Stimulated activated CD4-positive, alpha-beta T cell treated with anti-CD3 and anti-CD28 coated beads, Interleukin-4, amount 100 ng/mL, for 48 hours (primary cell): ENCODE measurements around the gene SCAPER.

Source experiments
- DNase-seq, 2 donors: peaks; one replicate each; pipeline ENCODE4 v3.0.0-alpha.2; 2020; ENCODE audit warnings: low read depth in 2 of 2

Gene SCAPER

GRCh38 chr15:76340198-76340802, 564.8 kb downstream of the SCAPER start:
- DNase-seq: no peak

DNA sequence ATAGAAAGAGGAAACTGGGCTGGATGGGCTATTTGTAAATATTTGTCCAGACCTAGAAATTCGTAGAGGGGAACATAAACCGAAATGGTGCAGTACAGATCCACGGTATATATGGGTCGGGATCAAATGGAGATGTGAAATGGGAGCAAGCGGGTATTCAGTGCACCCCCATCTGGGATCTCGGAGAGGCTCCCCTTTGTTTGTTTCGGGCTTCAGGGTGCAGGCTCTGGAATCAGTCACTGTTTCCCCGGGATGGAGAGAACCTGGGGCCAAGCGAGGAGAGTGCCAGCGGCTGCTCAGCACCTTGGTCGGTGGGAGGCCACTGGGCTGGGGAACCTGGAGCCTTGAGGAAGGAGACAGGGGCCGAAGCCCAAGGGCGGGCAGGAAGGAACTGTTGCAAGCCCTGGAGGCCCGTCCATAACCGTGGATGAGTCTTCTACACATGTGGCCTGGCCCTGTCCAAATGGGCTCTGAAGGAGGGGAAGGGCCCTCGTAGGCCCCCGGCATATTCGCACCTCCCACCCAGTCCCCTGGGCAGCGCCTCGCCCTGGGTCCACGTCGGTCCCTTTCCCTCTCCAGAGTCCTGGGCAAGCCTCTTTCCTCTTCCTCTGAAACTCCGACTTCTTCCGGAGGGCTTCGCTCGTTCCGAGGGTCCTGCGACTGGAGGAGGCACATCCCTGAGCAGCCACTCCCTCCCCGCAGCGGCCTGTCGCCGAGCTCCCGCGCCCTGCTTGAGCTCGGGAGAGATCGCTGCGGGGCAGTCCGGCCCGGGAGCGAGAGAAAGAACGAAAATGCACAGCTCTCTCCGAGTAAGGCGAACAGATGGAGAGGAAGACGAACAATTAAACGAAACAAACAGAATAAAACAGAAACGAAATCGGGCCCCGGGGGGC, 565.6 kb downstream of the SCAPER start:
- DNase-seq: no peak

GRCh38 chr15:76338486-76339304, 566.4 kb downstream of the SCAPER start:
- no peak for DNase-seq

DNA sequence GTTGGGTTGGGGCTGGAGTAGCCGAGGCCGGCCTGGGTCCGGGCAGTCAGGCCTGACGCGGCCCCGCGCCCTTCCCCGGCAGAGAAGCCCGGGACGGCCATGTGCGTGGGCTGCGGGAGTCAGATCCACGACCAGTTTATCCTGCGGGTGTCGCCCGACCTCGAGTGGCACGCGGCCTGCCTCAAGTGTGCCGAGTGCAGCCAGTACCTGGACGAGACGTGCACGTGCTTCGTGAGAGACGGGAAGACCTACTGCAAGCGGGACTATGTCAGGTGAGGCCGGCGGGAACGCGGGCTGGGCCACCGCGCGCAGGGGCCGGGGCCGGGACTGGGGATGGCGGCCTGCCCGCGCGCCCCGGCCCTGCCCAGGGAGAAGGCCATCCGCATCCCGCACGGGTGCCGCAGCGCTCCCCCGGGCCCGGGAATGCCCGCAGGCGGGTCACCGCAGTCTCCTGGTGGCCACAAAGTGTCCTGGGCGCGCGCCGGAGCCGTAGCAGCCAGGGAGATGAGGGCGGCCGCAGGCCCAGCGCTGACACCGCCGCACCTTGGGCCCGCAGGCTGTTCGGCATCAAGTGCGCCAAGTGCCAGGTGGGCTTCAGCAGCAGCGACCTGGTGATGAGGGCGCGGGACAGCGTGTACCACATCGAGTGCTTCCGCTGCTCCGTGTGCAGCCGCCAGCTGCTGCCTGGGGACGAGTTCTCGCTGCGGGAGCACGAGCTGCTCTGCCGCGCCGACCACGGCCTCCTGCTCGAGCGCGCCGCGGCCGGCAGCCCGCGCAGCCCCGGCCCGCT, 567.2 kb downstream of the SCAPER start:
- DNase-seq: no peak

DNA sequence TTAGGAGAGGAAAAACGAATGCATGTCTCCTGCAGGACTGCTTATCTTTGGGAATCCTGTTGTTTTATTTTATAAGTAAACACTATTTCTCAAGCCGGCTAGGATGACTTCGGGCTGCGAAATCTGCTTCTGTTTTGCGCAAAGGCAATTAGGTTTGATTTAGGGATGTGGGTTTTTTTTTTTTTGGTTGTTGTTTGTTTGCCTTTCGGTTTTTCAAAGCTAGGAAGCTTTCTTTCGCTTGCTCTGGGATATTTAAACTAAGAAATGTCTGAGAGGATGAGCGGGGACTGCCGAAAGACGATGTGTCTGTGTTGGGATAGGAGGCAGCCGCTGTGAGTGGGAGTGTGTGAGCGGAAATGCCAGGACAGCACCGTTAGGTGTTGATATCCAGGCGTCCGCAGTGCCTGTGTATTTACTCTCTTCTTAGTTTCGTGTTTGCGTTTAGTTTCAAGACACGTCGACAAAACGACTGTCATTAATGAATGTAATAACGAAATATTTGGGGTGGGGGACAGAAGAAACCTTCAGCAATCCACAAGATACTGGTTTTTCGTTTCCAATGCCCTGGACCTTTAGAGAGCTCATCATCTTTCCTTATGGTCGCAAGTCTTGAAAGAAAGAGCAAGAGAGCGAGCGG, 568.0 kb downstream of the SCAPER start:
- DNase-seq: no peak

DNA sequence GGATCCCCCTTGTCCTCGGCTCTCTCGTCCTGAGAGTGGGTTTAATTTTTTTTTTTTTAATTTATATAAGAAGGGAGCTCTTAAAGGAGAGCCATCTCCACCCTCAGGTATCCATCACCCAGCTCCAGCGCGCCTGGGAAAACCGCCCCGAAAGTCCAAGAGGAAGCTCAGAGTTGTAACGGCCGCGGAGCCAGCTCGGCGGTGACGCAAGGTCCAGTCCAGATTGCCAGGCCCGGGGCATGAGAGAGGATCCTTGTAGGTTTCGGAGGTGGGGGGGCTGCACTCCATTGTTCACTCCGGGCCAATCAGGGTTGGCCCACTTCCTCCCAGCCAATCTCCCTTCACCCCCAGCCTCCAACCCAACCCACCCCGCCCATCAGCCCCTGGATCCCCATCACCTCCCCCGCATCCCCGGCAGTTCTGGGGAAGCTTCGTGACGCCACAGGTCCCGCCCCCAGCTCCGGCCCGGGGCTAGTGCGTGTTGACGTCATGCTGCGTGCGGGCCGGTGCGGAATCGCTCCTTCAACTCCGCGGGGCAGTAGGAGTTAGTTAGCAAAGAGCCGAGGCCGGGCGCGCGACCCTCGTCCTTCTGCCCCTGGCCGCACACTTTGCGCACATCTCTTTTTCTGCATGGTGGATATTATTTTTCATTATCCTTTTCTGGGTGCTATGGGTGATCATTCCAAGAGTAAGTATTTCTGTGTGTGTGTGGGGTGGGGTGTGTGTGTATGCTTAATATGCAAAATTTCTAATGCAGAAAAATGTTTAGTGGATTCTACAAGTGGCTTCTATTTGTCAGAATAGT, 568.7 kb downstream of the SCAPER start, which contains the start of gene ISL2:
Gene ISL2, plus strand, starts transcription at position 520 of the 805 bp plus-strand sequence. Its CDS starts 111 bp downstream, at position 631.
- DNase-seq: peak; percentile 71 to 76

DNA sequence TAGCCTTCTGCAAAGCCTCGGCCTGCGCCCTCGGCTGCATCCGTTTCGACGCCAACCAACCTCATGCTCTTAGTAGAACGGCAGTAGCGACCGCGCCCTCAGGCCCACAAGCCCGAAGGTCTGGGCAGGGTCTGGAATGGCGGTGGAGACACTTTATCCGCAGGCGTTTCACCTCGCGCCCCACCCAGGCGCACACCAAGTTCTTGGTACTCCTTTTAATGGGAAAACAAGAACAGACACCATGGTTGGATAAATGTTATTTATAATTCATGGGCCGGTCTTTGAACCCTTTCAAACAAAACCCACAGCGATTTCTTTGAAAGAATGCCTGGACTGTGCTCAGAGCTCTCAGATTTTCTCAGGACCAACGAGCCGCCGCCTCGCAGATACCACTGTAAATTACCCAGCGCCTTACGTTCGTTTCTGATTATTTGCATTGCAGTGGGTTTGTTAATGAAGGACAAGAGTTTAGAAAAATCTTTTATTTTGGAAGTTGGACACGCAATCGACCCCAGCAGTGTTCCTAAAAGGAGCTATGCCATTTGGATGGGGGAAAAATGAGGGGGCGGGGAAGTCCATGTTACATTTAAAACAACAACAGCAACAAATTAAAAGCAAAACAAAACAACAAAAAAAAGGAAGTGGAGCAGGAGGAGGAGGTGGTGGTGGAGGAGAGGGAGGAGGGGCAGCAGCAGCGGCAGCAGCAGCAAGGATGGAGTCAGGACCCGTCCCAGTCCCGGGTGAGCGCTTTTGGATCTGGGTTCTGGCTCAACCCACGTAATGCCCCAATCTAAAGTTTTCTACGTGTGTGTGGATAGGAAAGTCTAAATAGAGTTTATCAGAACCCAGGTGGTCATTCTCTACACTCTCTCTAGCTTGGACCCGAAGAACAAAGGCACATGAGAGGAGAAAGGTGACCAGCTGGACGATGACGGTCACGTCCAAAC, 569.6 kb downstream of the SCAPER start:
- DNase-seq: no peak

- DNase-seq: no peak
These were observed 570.5 kb downstream of the SCAPER start for GRCh38 chr15:76334438-76335306.

DNA sequence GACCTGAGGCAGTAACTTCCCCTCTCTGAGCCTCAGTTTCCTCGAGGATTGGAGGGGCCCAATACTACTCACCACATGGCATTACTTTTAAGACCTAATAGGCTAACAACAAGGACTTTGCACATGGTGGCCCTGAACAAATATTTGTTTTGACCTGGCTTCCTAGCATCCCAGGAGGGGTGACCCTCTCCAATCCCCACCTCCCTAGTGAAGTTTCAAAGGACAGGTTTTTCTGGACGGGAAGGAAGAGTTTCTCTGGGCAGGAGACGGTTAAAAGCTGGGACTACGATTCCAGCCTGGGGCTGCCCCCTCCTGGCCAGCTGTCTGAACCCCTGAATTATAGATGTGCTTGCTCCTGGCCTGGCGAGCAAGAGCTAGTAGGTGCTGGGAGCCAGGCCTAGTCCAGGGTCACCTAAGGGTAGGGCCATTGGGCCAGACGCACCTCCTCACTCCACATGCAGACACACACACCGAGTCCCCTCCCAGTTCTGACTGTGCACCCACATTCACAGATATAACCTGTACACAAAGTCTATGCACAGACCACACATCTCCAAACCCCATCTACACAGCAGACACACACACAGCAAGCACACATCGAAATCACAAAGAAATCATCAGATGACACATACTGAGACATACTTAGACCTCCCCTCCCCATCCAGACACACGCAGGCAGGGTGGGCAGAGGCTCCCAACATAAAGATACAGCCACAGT, 571.3 kb downstream of the SCAPER start:
- no peak for DNase-seq

DNA sequence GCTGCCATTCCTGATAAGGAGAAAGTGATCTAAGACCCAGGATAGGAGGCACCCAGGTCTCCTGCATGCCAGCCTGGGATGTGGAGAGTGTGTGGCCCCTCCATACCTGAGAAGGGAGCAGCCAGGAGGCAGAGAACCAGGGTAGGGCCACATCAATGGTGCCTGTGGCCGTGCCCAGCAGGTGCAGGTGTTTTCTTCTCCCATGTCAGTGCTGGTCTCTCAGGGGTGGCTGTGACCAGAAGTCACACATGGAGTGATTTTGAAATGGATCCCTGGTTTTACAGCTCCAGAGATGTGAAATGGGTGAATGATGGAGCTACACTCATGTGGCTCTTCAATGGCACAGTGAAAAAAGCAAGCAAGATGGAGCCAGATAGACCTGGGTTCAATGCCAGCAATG, 571.8 kb downstream of the SCAPER start:
- DNase-seq: no peak

GRCh38 chr15:76332796-76333195, 572.3 kb downstream of the SCAPER start:
- DNase-seq: no peak

GRCh38 chr15:76330080-76330680, 575.0 kb downstream of the SCAPER start:
- no peak for DNase-seq

DNA sequence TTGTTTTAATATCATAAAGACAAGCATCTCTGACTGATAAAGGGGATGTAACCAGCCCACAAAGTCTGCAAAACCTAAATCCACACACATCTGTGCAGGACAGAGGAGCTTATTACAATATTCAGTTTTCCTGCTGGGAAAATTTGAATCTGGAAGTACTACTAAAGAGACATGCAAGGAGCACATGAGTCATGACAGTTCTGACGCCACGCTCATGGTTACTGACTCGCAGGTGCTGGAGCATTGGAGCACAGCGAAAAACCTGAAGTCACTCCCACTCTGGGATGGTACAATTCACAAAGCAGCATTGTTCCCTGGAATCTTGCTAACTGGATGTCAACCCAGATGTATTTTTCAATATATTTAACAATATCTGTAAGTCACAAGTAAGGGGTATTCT, 576.2 kb downstream of the SCAPER start:
- no peak for DNase-seq

- no peak for DNase-seq
These were observed 576.9 kb downstream of the SCAPER start for GRCh38 chr15:76328106-76328696.

GRCh38 chr15:76327191-76328105, 577.7 kb downstream of the SCAPER start:
- no peak for DNase-seq
